ENCODE data around the gene SRRM4.

The SRRM4 gene

GRCh38 chr12:119183942-119184695 lies 202.8 kb downstream of the SRRM4 start:
- no peak for DNase-seq (ENCODE audit: extremely low read depth in 1 of 2, low read depth in 1 of 2)

- no peak for DNase-seq (ENCODE audit: extremely low read depth in 1 of 2, low read depth in 1 of 2)
Measured at GRCh38 chr12:119195256-119195655, 213.9 kb downstream of the SRRM4 start.

- no peak for DNase-seq (ENCODE audit: extremely low read depth in 1 of 2, low read depth in 1 of 2)
Measured at GRCh38 chr12:119198440-119198839, 217.1 kb downstream of the SRRM4 start.

GRCh38 chr12:119200601-119201000 lies 219.3 kb downstream of the SRRM4 start:
- no peak for DNase-seq (ENCODE audit: extremely low read depth in 1 of 2, low read depth in 1 of 2)

- DNase-seq (ENCODE audit: extremely low read depth in 1 of 2, low read depth in 1 of 2), result no peak
Measured at GRCh38 chr12:119201789-119202543, 220.6 kb downstream of the SRRM4 start.

- no peak for DNase-seq (ENCODE audit: extremely low read depth in 1 of 2, low read depth in 1 of 2)
Measured at GRCh38 chr12:119202544-119202943, 221.2 kb downstream of the SRRM4 start.

- no peak for DNase-seq (ENCODE audit: extremely low read depth in 1 of 2, low read depth in 1 of 2)
Measured at GRCh38 chr12:119204131-119204530, 222.8 kb downstream of the SRRM4 start.

GRCh38 chr12:119204671-119205285 lies 223.4 kb downstream of the SRRM4 start:
- DNase-seq (ENCODE audit: extremely low read depth in 1 of 2, low read depth in 1 of 2), result no peak

- no peak for DNase-seq (ENCODE audit: extremely low read depth in 1 of 2, low read depth in 1 of 2)
Measured at GRCh38 chr12:119206348-119207062, 225.2 kb downstream of the SRRM4 start.

GRCh38 chr12:119207063-119207560 lies 225.8 kb downstream of the SRRM4 start:
- DNase-seq (ENCODE audit: extremely low read depth in 1 of 2, low read depth in 1 of 2), result no peak

- no peak for DNase-seq (ENCODE audit: extremely low read depth in 1 of 2, low read depth in 1 of 2)
Measured at GRCh38 chr12:119208626-119209061, 227.3 kb downstream of the SRRM4 start.

GRCh38 chr12:119211884-119212283 lies 230.5 kb downstream of the SRRM4 start:
- no peak for DNase-seq (ENCODE audit: extremely low read depth in 1 of 2, low read depth in 1 of 2)

Data from stimulated activated CD8-positive, alpha-beta memory T cell treated with anti-CD3 and anti-CD28 coated beads, Interleukin-7, amount 100 ng/mL, for 48 hours (primary cell).